Endothelial cell of umbilical vein (primary cell): ENCODE results near the gene ARHGEF1. TPM values are rescaled to one million over a fixed set of nuclear protein-coding genes. Genes with fewer than 3 reads are reported as not detected.

ENCODE experiments used
- BruUV-seq: library from RNA; stranded (reverse); fragments of 400-500 nt; replicated peaks from 2 replicates; lab custom pipeline; 2021; lab: Mats Ljungman, UMichigan
- CTCF ChIA-PET: fragments of 300-600, 350-600 bp; sonication (Branson Sonifier 250); formaldehyde crosslinking; loops from one replicate; lab custom pipeline; 2021; ENCODE audit warnings: antibody characterized with exemption, inconsistent platforms; lab: Charles Lee
- POLR2A ChIA-PET: fragments of 300-600, 350-600 bp; sonication (Branson Sonifier 250); formaldehyde crosslinking; loops from one replicate; lab custom pipeline; 2021; ENCODE audit warnings: antibody characterized with exemption, inconsistent platforms; lab: Charles Lee
- DNase-seq: peaks from one replicate; pipeline ENCODE4 v3.0.0-alpha.2; 2011; ENCODE audit warnings: low read depth, low spot score
- FAIRE-seq: peaks from 2 replicates; lab custom pipeline; 2011; peaks lifted over from hg19 to GRCh38; lab: Jason Lieb, UNC
- H2AFZ ChIP-seq: 2 replicates; pipeline ENCODE4 v1.6.0; 2012; ENCODE audit warnings: low read depth, low read length, control low read depth, inconsistent platforms
- H3K27ac ChIP-seq: 2 replicates; pipeline ENCODE4 v1.5.1; 2011; ENCODE audit warnings: low read depth, mild to moderate bottlenecking, control low read depth, low read length, moderate library complexity; ENCODE audit not compliant: insufficient read depth
- H3K27me3 ChIP-seq, 2 experiments: 2 replicates each; pipeline versions ENCODE4 v1.6.0 to v1.6.1; 2011; ENCODE audit warnings: low read length in 2 of 2, mixed read lengths in 1 of 2; ENCODE audit not compliant: control insufficient read depth in 2 of 2, insufficient read depth in 2 of 2
- H3K36me3 ChIP-seq, 2 experiments: 2 replicates in 1 of 2; 3 replicates in 1 of 2; pipeline ENCODE4 v1.5.1; 2011; ENCODE audit warnings: low read length in 2 of 2, mild to moderate bottlenecking in 1 of 2, moderate library complexity in 1 of 2; ENCODE audit not compliant: control insufficient read depth in 2 of 2, insufficient read depth in 2 of 2; ENCODE audit errors: extremely low read depth in 1 of 2
- H3K4me1 ChIP-seq: 3 replicates; pipeline ENCODE4 v1.5.1; 2011; ENCODE audit warnings: mild to moderate bottlenecking, low read length; ENCODE audit not compliant: control insufficient read depth, insufficient read depth; ENCODE audit errors: extremely low read depth
- H3K4me2 ChIP-seq: 2 replicates; pipeline ENCODE4 v1.6.1; 2011; ENCODE audit warnings: low read length, control low read depth, mixed read lengths; ENCODE audit not compliant: insufficient read depth
- H3K4me3 ChIP-seq, 3 experiments: fragments of 200-600 bp in 1 of 3; sonication (generic), shearing (Covaris generic) in 1 of 3; replicated peaks in 1 of 3; 2 replicates each; pipeline ENCODE4 v1.5.1; 2011 to 2016; ENCODE audit warnings: control low read depth in 3 of 3, low read length in 3 of 3, mild to moderate bottlenecking in 2 of 3, inconsistent platforms in 1 of 3, low read depth in 1 of 3, moderate library complexity in 1 of 3; ENCODE audit not compliant: insufficient read depth in 1 of 3
- H3K79me2 ChIP-seq: 2 replicates; pipeline ENCODE4 v1.6.0; 2012; ENCODE audit warnings: low read length, inconsistent platforms; ENCODE audit not compliant: control insufficient read depth, insufficient read depth
- H3K9ac ChIP-seq: replicated peaks from 2 replicates; pipeline ENCODE3; 2011; ENCODE audit warnings: low read length, control low read depth; ENCODE audit not compliant: insufficient read depth; ENCODE audit errors: extremely low read depth
- H3K9me1 ChIP-seq: replicated peaks from 3 replicates; pipeline ENCODE4 v1.6.0; 2011; ENCODE audit warnings: mild to moderate bottlenecking, low read length; ENCODE audit not compliant: control insufficient read depth, insufficient read depth; ENCODE audit errors: extremely low read depth
- H3K9me3 ChIP-seq: replicated peaks from 2 replicates; pipeline ENCODE4 v1.5.1; 2012; ENCODE audit warnings: low read length, inconsistent platforms; ENCODE audit not compliant: control insufficient read depth, insufficient read depth
- H4K20me1 ChIP-seq: replicated peaks from 2 replicates; pipeline ENCODE3; 2011; ENCODE audit warnings: mild to moderate bottlenecking, low read length; ENCODE audit not compliant: control insufficient read depth, insufficient read depth; ENCODE audit errors: extremely low read depth
- CTCF ChIP-seq, 2 donors: IDR thresholded peaks; 1 replicate in 1 of 2; 2 replicates in 1 of 2; pipeline ENCODE4 v1.5.1; 2011; ENCODE audit warnings: low read length in 2 of 2, mild to moderate bottlenecking in 2 of 2, moderate library complexity in 2 of 2, control low read depth in 1 of 2, inconsistent platforms in 1 of 2, low read depth in 1 of 2; ENCODE audit not compliant: insufficient read depth in 1 of 2; ENCODE audit errors: extremely low read depth in 1 of 2
- EZH2 ChIP-seq: IDR thresholded peaks from 2 replicates; pipeline ENCODE4 v1.6.1; 2012; ENCODE audit warnings: borderline replicate concordance, low read depth, mild to moderate bottlenecking, moderate library complexity, low read length, inconsistent platforms; ENCODE audit not compliant: severe bottlenecking
- FOS ChIP-seq: IDR thresholded peaks from 2 replicates; pipeline ENCODE4 v1.6.1; 2011; ENCODE audit warnings: mild to moderate bottlenecking, low read length, moderate library complexity, borderline replicate concordance; ENCODE audit not compliant: insufficient read depth
- GATA2 ChIP-seq: IDR thresholded peaks from 2 replicates; pipeline ENCODE4 v1.7.0; 2011; ENCODE audit warnings: low read depth, mild to moderate bottlenecking, moderate library complexity, mixed read lengths, low read length; ENCODE audit not compliant: insufficient read length, insufficient read depth
- JUN ChIP-seq: IDR thresholded peaks from 2 replicates; pipeline ENCODE4 v1.6.1; 2011; ENCODE audit warnings: borderline replicate concordance, low read depth; ENCODE audit not compliant: insufficient read length, insufficient read depth
- MAX ChIP-seq: IDR thresholded peaks from 2 replicates; pipeline ENCODE4 v1.6.1; 2011; ENCODE audit not compliant: insufficient read depth, insufficient read length
- MYC ChIP-seq: IDR thresholded peaks from one replicate; pipeline ENCODE4 v1.6.1; 2011; ENCODE audit warnings: mild to moderate bottlenecking, low read depth, low read length
- POLR2A ChIP-seq: IDR thresholded peaks from 2 replicates; pipeline ENCODE4 v1.6.1; 2012; ENCODE audit warnings: low read depth, mild to moderate bottlenecking, control low read depth, low read length
- POLR2AphosphoS5 ChIP-seq: IDR thresholded peaks from 2 replicates; pipeline ENCODE4 v1.6.1; 2012; ENCODE audit warnings: low read depth, mild to moderate bottlenecking, control low read depth, low read length, moderate library complexity; ENCODE audit not compliant: insufficient read depth
- dilution Hi-C: fragments of 300-500 bp; cut with MboI; formaldehyde crosslinking; loops from one replicate; pipeline ENCODE4 v1.15.0; 2019; ENCODE audit warnings: low sequenced_read_pairs; ENCODE audit not compliant: extremely low pct_ligation_motif_present
- intact Hi-C: fragments of 100-400 bp; cut with micrococcal nuclease; formaldehyde crosslinking; loops from one replicate; pipeline ENCODE4 v1.10.0; 2022
- polyA plus RNA-seq, 4 experiments: library from polyadenylated mRNA; depleted of rRNA in 3 of 4; stranded (reverse) in 3 of 4; unstranded in 1 of 4; fragments of >200 nt; gene quantifications; 2 replicates each; pipeline versions ENCODE4 v1.2.1 to v1.2.3, GENCODE V29; 2011 to 2012; ENCODE audit warnings: missing spikeins in 1 of 4
- total RNA-seq: library from RNA; stranded (reverse); gene quantifications from 2 replicates; pipeline ENCODE4 v1.2.3, GENCODE V29; 2021

ARHGEF1 gene
- total and polyA plus RNA-seq, 2 donors (not counting 3 experiments of a cell fraction or from before 2014, with no cell fraction given) = 65.4 to 123 TPM

GRCh38 chr19:41843371-41843770 is 39.6 kb upstream of the ARHGEF1 start:
- POLR2A ChIA-PET = no interaction called here

GRCh38 chr19:41844601-41845000 is 38.4 kb upstream of the ARHGEF1 start, which contains the start of gene LYPD4:
Gene LYPD4 (minus strand): TSS chr19:41844683. CDS start chr19:41839285, 5,398 bp downstream.
- Histone ChIP-seq H3K27ac (no peak within 1 kb of the TSS), H3K4me1 (no peaks in the 10 kb centered on the region), H3K79me2 (no peaks in the 10 kb centered on the region), H3K36me3 (no peaks in the 10 kb centered on the region), H3K9me1 (no peaks in the 10 kb centered on the region), H2AFZ (no peak within 1 kb of the TSS), H3K9me3 (no peaks in the 10 kb centered on the region), H3K9ac (no peak within 1 kb of the TSS), H3K4me2 (no peak within 1 kb of the TSS), H4K20me1 (no peaks in the 10 kb centered on the region), H3K4me3 (no peak within 1 kb of the TSS), H3K27me3 (no peaks in the 10 kb centered on the region)
- intact Hi-C loops (no loop called here), dilution Hi-C loops (no loop called here)
- no TSS peak for BruUV-seq
- POLR2A ChIA-PET = no interaction called here
- CTCF ChIA-PET = no interaction called here
- no peak for FAIRE-seq
- no peak for DNase-seq
- TF ChIP-seq EZH2 (no peak), POLR2AphosphoS5 (no peak), JUN (no peak), GATA2 (no peak), CTCF (IDR thresholded peaks at IDR 0.05; ENCODE audit: extremely low read depth in 1 of 2, insufficient read depth in 1 of 2, low read depth in 1 of 2, low read length in 2 of 2) (no peak), MAX (no peak), MYC (no peak), FOS (no peak), POLR2A (no peak)

More at GRCh38 chr19:41843371-41843770, 39.6 kb upstream of the ARHGEF1 start:
- intact Hi-C loops = no loop called here
- no peaks in the 10 kb centered on the region for H3K79me2 ChIP-seq
- no peak for FAIRE-seq
- H3K9me1 ChIP-seq = no peaks in the 10 kb centered on the region
- TF ChIP-seq EZH2 (no peak), FOS (no peak), MAX (no peak)
- H3K4me2 ChIP-seq = no peak overlapping the region
- H3K36me3 ChIP-seq = no peaks in the 10 kb centered on the region
- H3K27ac ChIP-seq = no peak overlapping the region
- H3K4me1 ChIP-seq = no peaks in the 10 kb centered on the region
- no peak for DNase-seq
- dilution Hi-C loops = no loop called here
- CTCF ChIA-PET = interaction anchor here (1.0 to 1.3 kb wide), 2 partner anchors 9 to 52 kb away, joined by 3 to 5 read pairs; no protein-coding TSS in a partner anchor
- no peak overlapping the region for H3K4me3 ChIP-seq
- no peaks in the 10 kb centered on the region for H4K20me1 ChIP-seq
- no TSS peak for BruUV-seq
- no peaks in the 10 kb centered on the region for H3K27me3 ChIP-seq
- no peak overlapping the region for H3K9ac ChIP-seq
- no peaks in the 10 kb centered on the region for H3K9me3 ChIP-seq
- no peak overlapping the region for H2AFZ ChIP-seq
